CD4-positive, alpha-beta T cell treated with Interferon alpha-2 for 1 hour (primary cell): ENCODE results near the gene CEBPZOS.

Experiments used
- DNase-seq, 2 donors: peaks; one replicate each; pipeline ENCODE4 v3.0.0-alpha.2; 2020 to 2022

Gene CEBPZOS

GRCh38 chr2:37244017-37244416 lies 47.7 kb downstream of the CEBPZOS start:
- DNase-seq = peak in 1 of 2 donors; percentile 25

- DNase-seq = no peak
Observed at GRCh38 chr2:37244755-37245154, 48.5 kb downstream of the CEBPZOS start.

GRCh38 chr2:37246205-37246604 lies 49.9 kb downstream of the CEBPZOS start:
- DNase-seq = no peak

GRCh38 chr2:37250869-37251740 lies 54.8 kb downstream of the CEBPZOS start:
- no peak for DNase-seq
